Posterior cingulate gyrus (tissue), 11 donors: ENCODE results near the gene OTUD7B.

Experiments
- DNase-seq, 10 donors: peaks; one replicate each; pipeline versions ENCODE4 v3.0.0 to v3.0.0-alpha.2; 2020 to 2021; ENCODE audit warnings: mixed read lengths in 3 of 10
- intact Hi-C: fragments of 100-400 bp; cut with DNase I; formaldehyde crosslinking; loops from one replicate; pipeline ENCODE4 v1.15.1; 2023

Gene OTUD7B

GRCh38 chr1:149927563-149928400, 82.7 kb downstream of the OTUD7B start, which contains the start of gene SF3B4:
TSS of gene SF3B4 (minus strand) at chr1:149927803. CDS start at chr1:149927759, 44 bp downstream.
- intact Hi-C loops, result no loop called here
- DNase-seq, result peak; percentile 94 to 100 (median 98)

GRCh38 chr1:149927056-149927562, 83.4 kb downstream of the OTUD7B start:
- intact Hi-C loops, result no loop called here
- DNase-seq, result no peak

GRCh38 chr1:149926296-149926695, 84.2 kb downstream of the OTUD7B start:
- intact Hi-C loops, result no loop called here

GRCh38 chr1:149925751-149926150, 84.8 kb downstream of the OTUD7B start:
- no peak for DNase-seq
- intact Hi-C loops, result no loop called here

More at GRCh38 chr1:149926296-149926695, 84.2 kb downstream of the OTUD7B start:
- DNase-seq, result no peak

- intact Hi-C loops, result no loop called here
- DNase-seq, result no peak
These were observed 85.2 kb downstream of the OTUD7B start for GRCh38 chr1:149925345-149925744.

- peak in 1 of 10 donors; percentile 76 for DNase-seq
- intact Hi-C loops, result no loop called here
These were observed 86.9 kb downstream of the OTUD7B start for GRCh38 chr1:149923626-149924025.

- intact Hi-C loops, result no loop called here
- DNase-seq, result peak; percentile 56 to 94 (median 76)
These were observed 92.9 kb downstream of the OTUD7B start, which contains the start of gene SV2A for GRCh38 chr1:149917571-149918144. TSS of gene SV2A (minus strand) at chr1:149917844. CDS start at chr1:149913840, 4,004 bp downstream.

GRCh38 chr1:149916898-149917252, 93.7 kb downstream of the OTUD7B start:
- no peak for DNase-seq
- intact Hi-C loops, result no loop called here

GRCh38 chr1:149916193-149916897, 94.2 kb downstream of the OTUD7B start:
- intact Hi-C loops, result no loop called here
- DNase-seq, result no peak

- DNase-seq, result no peak
These were observed 94.9 kb downstream of the OTUD7B start for GRCh38 chr1:149915429-149916192.

GRCh38 chr1:149914545-149914944, 96.0 kb downstream of the OTUD7B start:
- DNase-seq, result no peak

More at GRCh38 chr1:149915429-149916192, 94.9 kb downstream of the OTUD7B start:
- intact Hi-C loops, result no loop called here

GRCh38 chr1:149906570-149907075, 103.9 kb downstream of the OTUD7B start:
- intact Hi-C loops, result no loop called here
- DNase-seq, result no peak

More at GRCh38 chr1:149914545-149914944, 96.0 kb downstream of the OTUD7B start:
- intact Hi-C loops, result no loop called here

GRCh38 chr1:149903836-149904491, 106.6 kb downstream of the OTUD7B start:
- DNase-seq, result no peak
- intact Hi-C loops, result no loop called here

- intact Hi-C loops, result loop anchor here (1.0 to 5.0 kb wide), 2 partner anchors 10 to 33 kb away; no protein-coding TSS in a partner anchor
- peak; percentile 92 to 99 (median 96) for DNase-seq
These were observed 110.9 kb downstream of the OTUD7B start, which contains the start of gene BOLA1 for GRCh38 chr1:149899460-149900284. TSS of gene BOLA1 (plus strand) at chr1:149899568. CDS start at chr1:149900060, 492 bp downstream.

GRCh38 chr1:149896575-149896974, 114.0 kb downstream of the OTUD7B start:
- intact Hi-C loops, result loop anchor here (5.0 kb wide), 1 partner anchor 36 kb away; no protein-coding TSS in a partner anchor

GRCh38 chr1:149888999-149889289, 121.6 kb downstream of the OTUD7B start:
- DNase-seq, result no peak
- intact Hi-C loops, result loop anchor here (1.0 kb wide), 1 partner anchor 10 kb away; the partner anchor contains the start of gene BOLA1

More at GRCh38 chr1:149896575-149896974, 114.0 kb downstream of the OTUD7B start:
- DNase-seq, result no peak

GRCh38 chr1:149888247-149888998, 122.1 kb downstream of the OTUD7B start:
- DNase-seq, result peak in 9 of 10 donors; percentile 31 to 88 (median 61)
- intact Hi-C loops, result no loop called here
